Progenitor cell of endocrine pancreas (in vitro differentiated cells): ENCODE measurements around the gene NUCB1. TPM values are rescaled to one million over a fixed set of nuclear protein-coding genes. Genes with fewer than 3 reads are reported as not detected.

ENCODE experiments used
- DNase-seq: peaks from one replicate; pipeline ENCODE4 v3.0.0; 2021; ENCODE audit warnings: low spot score; ENCODE audit not compliant: unreplicated experiment
- H3K27ac Mint-ChIP-seq: 2 replicates; pipeline ENCODE4 v1.8.0; 2021; ENCODE audit warnings: mild to moderate bottlenecking, moderate library complexity, mixed read lengths
- H3K27me3 Mint-ChIP-seq: 2 replicates; pipeline ENCODE4 v1.8.0; 2021; ENCODE audit warnings: mixed read lengths
- H3K36me3 Mint-ChIP-seq: 2 replicates; pipeline ENCODE4 v1.8.0; 2022; ENCODE audit warnings: mixed read lengths; ENCODE audit not compliant: insufficient read depth
- H3K4me1 Mint-ChIP-seq: 2 replicates; pipeline ENCODE4 v1.8.0; 2021; ENCODE audit warnings: low read depth, mixed read lengths
- H3K4me3 Mint-ChIP-seq: 2 replicates; pipeline ENCODE4 v1.8.0; 2021; ENCODE audit warnings: low read depth, mild to moderate bottlenecking, moderate library complexity, mixed read lengths
- H3K9me3 Mint-ChIP-seq: 2 replicates; pipeline ENCODE4 v1.8.0; 2021; ENCODE audit warnings: low read depth, mixed read lengths
- CTCF ChIP-seq: fragments of 200-600 bp; sonication (generic); IDR thresholded peaks from one replicate; pipeline ENCODE4 v1.5.0; 2021; ENCODE audit warnings: antibody characterized with exemption, mild to moderate bottlenecking; ENCODE audit not compliant: unreplicated experiment
- long read RNA-seq: library from polyadenylated mRNA; unstranded; transcript quantifications from one replicate; pipeline ENCODE4 v2.0.0, GENCODE V29; 2020
- total RNA-seq: library from RNA; stranded (reverse); gene quantifications from 2 replicates; pipeline ENCODE4 v1.2.1, GENCODE V29; 2021

NUCB1 gene
- 149 and 165 TPM in 2 replicates for total RNA-seq
- long read RNA-seq, transcript NUCB1-201 (13 exons, 2,668 nt) = major isoform, 22 of 29 reads
- long read RNA-seq, partial matches to known transcripts = 6 of 29 reads
- long read RNA-seq, other reads (novel, unspliced or antisense) = 1 of 29 reads

GRCh38 chr19:48899781-48900476 is at the start of gene NUCB1:
Gene NUCB1, plus strand, starts transcription at chr19:48900312. Its CDS starts 485 bp downstream, at chr19:48900797.
- H3K27me3 Mint-ChIP-seq = peaks cover under 1% of the 10 kb centered on the region
- H3K36me3 Mint-ChIP-seq = peaks cover 6% of the 10 kb centered on the region
- H3K9me3 Mint-ChIP-seq = no peaks in the 10 kb centered on the region
- H3K4me3 Mint-ChIP-seq = peak within 1 kb of the TSS; percentile 97
- peaks cover 13% of the 10 kb centered on the region for H3K4me1 Mint-ChIP-seq
- no peak for TF ChIP-seq CTCF
- DNase-seq = peak; percentile 98
- peak within 1 kb of the TSS; percentile 98 for H3K27ac Mint-ChIP-seq

DNA sequence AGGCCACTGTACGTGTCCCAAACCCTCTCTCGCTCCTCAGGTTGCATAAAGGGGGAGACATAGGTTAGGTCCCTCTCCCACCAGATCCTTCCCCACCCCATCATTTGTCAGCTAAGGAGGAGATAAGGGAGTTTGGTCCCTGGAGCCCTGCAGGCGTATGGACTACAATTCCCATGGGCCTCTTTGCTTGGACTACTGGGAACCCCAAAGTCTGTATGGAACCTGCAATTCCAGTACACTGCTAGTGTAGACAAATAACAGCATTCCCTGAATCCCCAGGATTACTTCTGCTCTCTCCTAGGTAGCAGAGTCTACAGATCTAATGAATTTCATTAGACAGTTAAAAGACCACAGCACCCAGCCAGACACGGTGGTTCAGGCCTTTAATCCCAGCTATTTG is 47.8 kb upstream of the NUCB1 start:
- no peaks in the 10 kb centered on the region for H3K9me3 Mint-ChIP-seq
- no peak overlapping the region for H3K4me3 Mint-ChIP-seq
- TF ChIP-seq CTCF = no peak
- peaks cover 2% of the 10 kb centered on the region for H3K4me1 Mint-ChIP-seq
- no peak overlapping the region for H3K27ac Mint-ChIP-seq
- no peaks in the 10 kb centered on the region for H3K27me3 Mint-ChIP-seq
- H3K36me3 Mint-ChIP-seq = no peaks in the 10 kb centered on the region
- DNase-seq = no peak

DNA sequence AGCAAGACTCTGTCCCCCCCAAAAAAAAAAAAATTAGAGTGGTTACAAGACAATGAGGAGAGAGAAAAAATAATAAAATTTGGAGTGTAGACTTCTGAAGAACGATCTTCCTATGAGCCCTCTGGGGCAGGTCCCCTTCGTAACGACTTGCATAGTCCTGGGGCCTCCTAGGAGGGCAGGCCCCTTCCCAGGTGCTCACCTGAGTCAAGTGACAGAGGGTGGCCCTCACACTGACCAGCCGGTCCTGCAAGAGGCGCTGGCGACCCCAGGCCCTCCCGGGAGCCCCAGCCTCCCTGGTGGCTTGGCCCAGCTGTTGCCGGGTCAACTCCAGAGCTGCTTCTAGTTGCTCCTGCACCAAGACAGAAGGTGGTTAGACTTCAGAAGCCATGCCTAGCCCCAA is 46.6 kb upstream of the NUCB1 start:
- Mint-ChIP-seq H3K9me3 (no peaks in the 10 kb centered on the region), H3K27me3 (no peaks in the 10 kb centered on the region), H3K27ac (no peak overlapping the region), H3K4me1 (peaks cover 2% of the 10 kb centered on the region), H3K4me3 (no peak overlapping the region), H3K36me3 (no peaks in the 10 kb centered on the region)
- TF ChIP-seq CTCF = no peak
- no peak for DNase-seq

- no peaks in the 10 kb centered on the region for H3K9me3 Mint-ChIP-seq
- H3K4me3 Mint-ChIP-seq = no peak overlapping the region
- DNase-seq = no peak
- H3K27me3 Mint-ChIP-seq = no peaks in the 10 kb centered on the region
- no peaks in the 10 kb centered on the region for H3K36me3 Mint-ChIP-seq
- H3K4me1 Mint-ChIP-seq = peaks cover 2% of the 10 kb centered on the region
- H3K27ac Mint-ChIP-seq = no peak overlapping the region
- TF ChIP-seq CTCF = no peak
These were observed 46.0 kb upstream of the NUCB1 start for GRCh38 chr19:48854103-48854502.

DNA sequence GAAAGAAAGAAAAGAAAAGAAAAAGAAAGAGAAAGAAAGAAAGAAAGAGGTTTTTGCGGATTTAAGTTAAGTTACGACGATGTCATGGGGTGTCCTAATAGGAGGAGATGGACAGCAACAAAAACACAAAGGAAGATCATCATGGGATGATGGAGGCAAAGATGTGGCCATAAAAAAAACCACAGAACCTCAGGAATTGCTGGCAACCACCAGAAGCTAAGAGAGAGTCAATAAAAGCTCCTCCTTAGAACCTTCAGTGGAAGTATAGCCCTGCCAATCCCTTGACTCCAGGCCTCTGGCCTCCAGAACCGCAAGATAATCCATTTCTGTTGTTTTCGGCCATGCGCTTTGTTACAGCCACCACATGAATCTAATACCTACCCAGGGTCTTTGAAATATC is 43.2 kb upstream of the NUCB1 start:
- H3K9me3 Mint-ChIP-seq = no peaks in the 10 kb centered on the region
- peak overlapping the region; percentile 77 for H3K27ac Mint-ChIP-seq

More for the DNA sequence above, 43.2 kb upstream of the NUCB1 start:
- H3K27me3 Mint-ChIP-seq = no peaks in the 10 kb centered on the region
- H3K36me3 Mint-ChIP-seq = no peaks in the 10 kb centered on the region
- peaks cover 2% of the 10 kb centered on the region for H3K4me1 Mint-ChIP-seq
- H3K4me3 Mint-ChIP-seq = no peak overlapping the region
- TF ChIP-seq CTCF = no peak
- DNase-seq = no peak
